Colonic mucosa (tissue), 4 donors: ENCODE results near the gene FRMD1. TPM values are rescaled to one million over a fixed set of nuclear protein-coding genes. Genes with fewer than 3 reads are reported as not detected.

Experiments used
- DNase-seq: peaks from one replicate; pipeline ENCODE4 v3.0.0-alpha.2; 2020
- H3K27ac ChIP-seq: fragments of 200-600 bp; one replicate; pipeline ENCODE4 v1.8.0; 2021
- H3K27me3 ChIP-seq: fragments of 200-600 bp; one replicate; pipeline ENCODE4 v1.8.0; 2021
- H3K36me3 ChIP-seq: fragments of 200-600 bp; one replicate; pipeline ENCODE4 v1.8.0; 2021
- H3K4me1 ChIP-seq: fragments of 200-600 bp; one replicate; pipeline ENCODE4 v1.8.0; 2021; ENCODE audit warnings: mild to moderate bottlenecking
- H3K4me3 ChIP-seq: fragments of 200-600 bp; one replicate; pipeline ENCODE4 v1.8.0; 2021
- H3K9ac ChIP-seq, 2 donors: one replicate each; pipeline ENCODE4 v1.7.0; 2013; ENCODE audit warnings: control low read depth in 2 of 2, low read depth in 2 of 2, low read length in 2 of 2
- H3K9me3 ChIP-seq: fragments of 200-600 bp; one replicate; pipeline ENCODE4 v1.8.0; 2021
- CTCF ChIP-seq: fragments of 200-600 bp; IDR thresholded peaks from one replicate; pipeline ENCODE4 v1.8.0; 2022; ENCODE audit warnings: antibody characterized with exemption, mild to moderate bottlenecking
- intact Hi-C: fragments of 100-400 bp; cut with DNase I; formaldehyde crosslinking; loops from one replicate; pipeline ENCODE4 v1.14.1; 2022
- total RNA-seq, 2 donors: library from RNA; stranded (reverse); fragmentation: NEBNext Ultra II Directional in 1 of 2; extraction: Animal tissue kit (Norgen Biotek cat#: 25700) in 1 of 2; gene quantifications; one replicate each; pipeline ENCODE4 v1.2.1, GENCODE V29; 2021
- donor health status: healthy.
- donor health status: DM: no; HTN: no; CAD: no.
- donor health status: DM: no; HTN: no; CAD: no.

The FRMD1 gene
- total RNA-seq, 2 donors from 2014 or later: 2.3 to 21.0 TPM

DNA sequence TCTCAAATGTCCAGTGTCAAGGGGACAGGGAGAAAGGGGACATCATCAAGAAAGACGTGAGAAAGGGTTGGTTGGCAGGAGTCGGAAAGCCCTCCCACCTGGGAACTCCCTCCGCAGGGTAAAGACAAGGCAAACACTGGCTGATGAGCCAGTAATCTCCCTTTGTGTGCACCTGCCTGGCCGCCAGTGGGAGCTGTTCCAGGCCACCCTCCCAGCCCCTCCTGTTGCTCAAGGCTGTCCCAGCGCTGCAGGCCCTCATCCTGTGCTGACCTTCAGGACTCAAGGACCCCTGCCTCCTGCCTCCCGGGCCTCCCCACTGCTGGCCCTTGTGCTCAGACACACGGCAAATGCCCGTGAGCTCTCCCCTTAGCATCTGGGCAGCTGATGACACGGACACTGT, 7.4 kb downstream of the FRMD1 start:
- peak; percentile 37 for DNase-seq
- Histone ChIP-seq H3K9me3 (no peaks in the 10 kb centered on the region), H3K36me3 (no peaks in the 10 kb centered on the region), H3K9ac (no peak overlapping the region), H3K27me3 (no peaks in the 10 kb centered on the region), H3K4me3 (no peak overlapping the region), H3K4me1 (no peaks in the 10 kb centered on the region), H3K27ac (no peak overlapping the region)
- intact Hi-C loops: no loop called here
- no peak for TF ChIP-seq CTCF

GRCh38 chr6:168070804-168071203, 8.2 kb downstream of the FRMD1 start:
- H3K4me3 ChIP-seq: no peak overlapping the region
- H3K4me1 ChIP-seq: no peaks in the 10 kb centered on the region
- no peak for DNase-seq
- no peaks in the 10 kb centered on the region for H3K27me3 ChIP-seq
- no peak overlapping the region for H3K9ac ChIP-seq
- intact Hi-C loops: no loop called here
- H3K36me3 ChIP-seq: no peaks in the 10 kb centered on the region
- no peaks in the 10 kb centered on the region for H3K9me3 ChIP-seq
- H3K27ac ChIP-seq: no peak overlapping the region
- TF ChIP-seq CTCF: no peak

GRCh38 chr6:168067081-168067759, 11.8 kb downstream of the FRMD1 start:
- no peak for DNase-seq
- intact Hi-C loops: no loop called here
- Histone ChIP-seq H3K9me3 (no peaks in the 10 kb centered on the region), H3K36me3 (no peaks in the 10 kb centered on the region), H3K27me3 (no peaks in the 10 kb centered on the region), H3K4me3 (no peak overlapping the region), H3K4me1 (no peaks in the 10 kb centered on the region), H3K9ac (no peak overlapping the region), H3K27ac (no peak overlapping the region)
- no peak for TF ChIP-seq CTCF

- Histone ChIP-seq H3K36me3 (no peaks in the 10 kb centered on the region), H3K27ac (no peak overlapping the region), H3K27me3 (no peaks in the 10 kb centered on the region), H3K4me3 (no peak overlapping the region), H3K9ac (no peak overlapping the region), H3K9me3 (no peaks in the 10 kb centered on the region), H3K4me1 (no peaks in the 10 kb centered on the region)
- no peak for TF ChIP-seq CTCF
- no peak for DNase-seq
- intact Hi-C loops: loop anchor here (5.0 kb wide), 2 partner anchors 53 to 68 kb away; no protein-coding TSS in a partner anchor
These were observed 14.7 kb downstream of the FRMD1 start for GRCh38 chr6:168064226-168064807.

DNA sequence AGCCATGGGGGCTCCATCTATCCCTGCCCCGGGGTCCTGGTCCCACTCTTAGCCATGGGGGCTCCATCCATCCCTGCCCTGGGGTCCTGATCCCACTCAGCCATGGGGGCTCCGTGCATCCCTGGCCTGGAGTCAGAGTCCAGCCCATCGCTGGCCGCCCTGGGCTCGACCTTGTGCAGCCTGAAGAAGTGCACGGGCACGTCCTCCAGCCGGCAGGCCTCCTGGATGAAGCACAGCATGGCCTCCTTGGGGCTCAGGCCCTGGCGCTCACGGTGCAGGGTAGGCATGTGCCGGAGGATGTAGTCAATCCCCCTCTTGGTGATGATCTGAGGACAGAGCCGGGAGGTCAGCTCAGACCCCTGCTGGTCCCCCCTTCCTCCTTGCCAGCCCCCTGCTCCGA, 15.6 kb downstream of the FRMD1 start:
- Histone ChIP-seq H3K9me3 (no peaks in the 10 kb centered on the region), H3K27ac (no peak overlapping the region), H3K4me3 (no peak overlapping the region), H3K4me1 (no peaks in the 10 kb centered on the region), H3K27me3 (no peaks in the 10 kb centered on the region), H3K9ac (no peak overlapping the region), H3K36me3 (no peaks in the 10 kb centered on the region)
- no peak for TF ChIP-seq CTCF
- intact Hi-C loops: loop anchor here (5.0 kb wide), 2 partner anchors 54 to 69 kb away; no protein-coding TSS in a partner anchor
- DNase-seq: no peak
